GM18502 (cell line): ENCODE data around the gene NAGK.
"Not testable (repeated sequence)": the region's sequence is repeated elsewhere in the genome, so short reads cannot be mapped to it uniquely, and the experiment has no call there.

Experiments
- ATAC-seq: cut with Tn5 transposase; IDR thresholded peaks from one replicate; pipeline ENCODE4 v1.9.1; 2021; ENCODE audit warnings: mild to moderate bottlenecking; ENCODE audit not compliant: unreplicated experiment, poor library complexity

Gene NAGK

DNA sequence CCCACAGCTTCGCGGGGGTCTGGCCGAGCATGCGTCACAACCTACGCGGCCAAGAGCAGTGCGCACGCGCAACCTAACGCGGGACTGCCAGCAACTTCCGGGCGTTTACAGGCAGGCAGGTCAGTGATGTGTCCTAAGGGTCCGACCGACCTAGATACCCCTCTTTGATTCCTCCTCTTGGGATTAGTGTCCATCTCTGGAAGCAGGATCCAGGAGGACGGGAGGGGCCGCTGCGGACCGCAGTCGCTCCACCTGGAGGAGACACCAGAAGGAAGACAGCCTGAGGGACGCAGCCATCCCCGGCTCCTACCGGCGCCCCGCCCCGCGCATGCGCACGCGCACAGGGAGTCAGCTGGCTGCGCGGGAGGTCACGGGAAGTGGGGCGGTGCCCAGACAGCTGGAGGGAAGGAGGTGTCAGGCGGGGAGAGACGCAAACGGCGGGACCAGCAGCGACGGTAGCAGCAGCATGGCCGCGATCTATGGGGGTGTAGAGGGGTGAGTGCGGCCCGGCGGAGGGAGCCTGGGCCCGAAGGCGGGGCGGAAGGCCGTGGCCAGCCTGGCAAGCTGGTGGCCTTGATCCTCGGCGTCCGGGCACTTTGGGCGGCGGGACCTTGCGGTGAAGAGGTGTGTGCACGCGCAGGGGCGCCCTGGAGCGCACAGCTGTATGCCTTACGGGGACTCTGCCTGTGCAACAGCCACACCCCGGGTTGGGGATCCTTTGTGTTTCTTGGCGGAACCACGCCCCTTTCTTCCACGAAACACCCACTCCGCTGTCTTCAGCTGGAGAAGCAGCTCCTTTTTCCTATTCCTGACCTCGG, at the start of gene NAGK:
Gene NAGK, plus strand, starts transcription at position 431 of the 818 bp plus-strand sequence. Its CDS starts 36 bp downstream, at position 467.
- peak; percentile 48 for ATAC-seq

GRCh38 chr2:71019989-71020388, 48.5 kb upstream of the NAGK start:
- not testable (repeated sequence) for ATAC-seq

DNA sequence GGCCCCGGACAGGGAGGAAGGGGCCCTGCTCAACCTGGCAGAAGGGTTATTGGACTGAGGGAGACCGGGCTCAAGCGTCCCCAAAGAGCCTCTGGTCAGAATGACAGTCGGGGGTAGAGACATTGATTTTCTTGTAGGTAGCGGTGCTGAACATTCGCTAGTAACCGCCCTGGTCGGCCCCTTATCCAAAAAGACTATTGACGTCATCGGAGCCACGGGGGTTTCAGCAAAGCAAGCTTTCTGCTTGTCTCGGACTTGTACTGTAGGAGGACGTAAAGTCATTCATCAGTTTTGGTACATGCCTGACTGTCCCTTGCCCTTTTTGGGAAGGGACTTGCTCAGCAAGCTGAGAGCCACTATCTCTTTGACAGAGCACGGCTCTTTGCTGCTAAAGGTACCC, 47.1 kb upstream of the NAGK start:
- not testable (repeated sequence) for ATAC-seq

DNA sequence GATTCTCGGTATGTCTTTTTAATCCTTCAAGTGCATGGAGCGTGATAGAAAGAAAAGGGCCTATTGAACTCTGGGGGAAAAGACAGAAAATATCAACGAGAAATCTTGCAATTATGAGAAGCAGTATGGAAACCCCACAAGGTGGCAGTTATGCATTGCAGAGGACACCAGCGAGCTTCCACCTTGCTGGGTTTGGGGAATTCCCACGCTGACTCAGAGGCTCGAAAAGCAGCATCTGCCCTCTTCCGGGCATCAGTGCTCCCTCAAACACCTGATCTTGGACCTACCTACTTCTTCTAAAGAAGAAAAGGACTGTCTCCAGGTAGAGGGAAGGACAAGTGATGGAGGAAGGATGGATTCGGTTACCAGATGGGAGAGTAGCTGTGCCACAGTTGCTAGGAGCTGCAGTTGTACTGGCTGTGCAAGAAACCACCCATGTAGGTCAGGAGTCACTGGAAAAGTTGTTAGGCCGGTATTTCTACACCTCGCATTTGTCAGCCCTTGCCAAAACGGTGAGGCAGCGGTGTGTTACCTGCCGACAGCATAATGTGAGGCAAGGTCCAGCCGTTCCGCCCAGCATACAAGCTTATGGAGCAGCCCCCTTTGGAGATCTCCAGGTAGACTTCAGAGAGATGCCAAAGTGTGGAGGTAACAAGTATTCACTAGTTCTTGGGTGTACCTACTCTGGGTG, 44.8 kb upstream of the NAGK start:
- ATAC-seq: not testable (repeated sequence)

GRCh38 chr2:71036296-71036695, 32.2 kb upstream of the NAGK start:
- ATAC-seq: not testable (repeated sequence)

DNA sequence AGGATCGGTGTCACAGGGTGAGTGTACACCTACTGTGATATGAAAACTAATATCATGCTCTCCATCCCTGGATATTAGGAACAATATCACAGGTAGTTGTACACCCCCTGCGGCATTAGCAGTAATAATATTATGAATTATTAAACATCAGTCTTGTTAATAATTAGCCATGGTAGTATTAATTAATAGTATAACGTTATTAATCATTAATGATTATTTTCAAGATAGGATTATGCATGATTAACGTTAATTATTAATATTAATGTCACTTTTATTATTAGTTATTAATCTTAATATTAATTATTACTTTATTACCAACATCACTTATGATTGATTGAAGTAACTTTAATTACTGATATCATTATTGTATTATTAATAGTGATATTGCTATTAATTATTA, 26.2 kb upstream of the NAGK start:
- no peak for ATAC-seq

DNA sequence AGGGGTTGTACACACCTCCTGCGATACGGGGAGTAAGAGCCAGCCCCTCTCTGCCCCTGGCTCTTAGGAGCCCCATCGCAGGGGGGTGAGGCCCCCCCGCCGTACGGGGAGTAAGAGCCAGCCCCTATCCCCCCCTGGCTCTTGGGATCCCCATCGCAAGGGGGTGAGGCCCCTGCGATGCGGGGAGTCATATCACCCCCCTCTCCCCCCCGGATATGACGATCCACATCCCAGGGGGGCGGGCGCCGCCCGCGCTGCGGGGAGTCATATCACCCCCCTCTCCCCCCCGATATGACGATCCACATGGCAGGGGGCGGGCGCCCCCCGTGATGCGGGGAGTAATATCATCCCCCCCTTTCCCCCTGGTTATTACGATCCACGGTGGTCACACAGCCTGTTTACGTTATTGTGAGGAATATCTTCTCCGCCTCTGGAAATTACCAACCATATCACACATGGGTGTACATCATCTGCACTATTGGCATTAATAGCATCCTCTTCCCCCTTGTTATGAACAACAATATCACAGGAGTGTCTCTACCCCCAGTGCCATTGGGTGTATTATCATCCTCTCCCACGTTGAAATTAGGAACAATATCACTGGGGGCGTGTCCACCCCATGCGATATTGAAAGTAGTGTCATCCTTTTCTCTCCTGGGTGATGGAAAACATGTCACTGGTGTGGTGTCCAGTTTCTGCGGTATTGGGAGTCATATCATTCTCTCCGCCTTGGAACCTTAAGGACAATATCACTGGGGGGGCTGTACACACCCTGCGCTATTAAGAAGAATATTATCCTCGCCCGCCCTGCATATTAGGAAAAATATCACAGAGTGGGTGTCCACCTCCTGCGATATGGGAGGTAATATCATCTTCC, 24.7 kb upstream of the NAGK start:
- no peak for ATAC-seq

DNA sequence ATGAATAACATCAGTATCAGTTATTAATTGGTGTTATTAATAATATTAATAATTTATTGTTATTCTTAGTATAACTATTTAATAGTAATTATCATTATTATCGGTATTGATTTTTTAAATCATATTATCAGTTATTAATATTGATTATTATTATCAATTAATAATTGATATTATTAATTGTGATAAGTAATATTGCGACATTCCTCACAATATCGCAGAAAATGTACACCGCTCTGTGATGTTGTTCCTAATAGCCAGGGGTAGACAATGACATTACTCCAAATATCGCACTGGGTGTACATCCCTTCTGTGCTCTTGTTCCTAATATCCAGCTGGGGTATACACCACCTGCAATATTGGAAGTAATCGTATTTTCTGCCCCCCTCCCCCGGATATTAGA, 23.3 kb upstream of the NAGK start:
- ATAC-seq: no peak

- ATAC-seq: no peak
These were observed 22.4 kb upstream of the NAGK start for GRCh38 chr2:71045865-71046548.

DNA sequence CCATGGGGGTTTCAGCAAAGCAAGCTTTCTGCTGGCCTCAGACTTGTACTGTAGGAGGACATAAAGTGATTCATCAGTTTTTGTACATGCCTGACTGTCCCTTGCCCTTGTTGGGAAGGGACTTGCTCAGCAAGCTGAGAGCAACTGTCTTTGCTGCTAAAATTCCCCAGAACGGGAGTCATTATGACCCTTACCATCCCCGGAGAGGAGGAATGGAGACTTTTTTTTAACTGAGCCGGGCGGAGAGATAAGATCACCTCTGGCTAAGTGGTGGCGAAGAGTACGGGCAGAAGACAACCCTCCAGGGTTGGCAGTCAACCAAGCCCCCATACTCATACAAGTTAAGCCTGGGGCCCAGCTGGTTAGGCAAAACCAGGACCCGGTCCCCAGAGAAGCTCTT, 20.4 kb upstream of the NAGK start:
- no peak for ATAC-seq

DNA sequence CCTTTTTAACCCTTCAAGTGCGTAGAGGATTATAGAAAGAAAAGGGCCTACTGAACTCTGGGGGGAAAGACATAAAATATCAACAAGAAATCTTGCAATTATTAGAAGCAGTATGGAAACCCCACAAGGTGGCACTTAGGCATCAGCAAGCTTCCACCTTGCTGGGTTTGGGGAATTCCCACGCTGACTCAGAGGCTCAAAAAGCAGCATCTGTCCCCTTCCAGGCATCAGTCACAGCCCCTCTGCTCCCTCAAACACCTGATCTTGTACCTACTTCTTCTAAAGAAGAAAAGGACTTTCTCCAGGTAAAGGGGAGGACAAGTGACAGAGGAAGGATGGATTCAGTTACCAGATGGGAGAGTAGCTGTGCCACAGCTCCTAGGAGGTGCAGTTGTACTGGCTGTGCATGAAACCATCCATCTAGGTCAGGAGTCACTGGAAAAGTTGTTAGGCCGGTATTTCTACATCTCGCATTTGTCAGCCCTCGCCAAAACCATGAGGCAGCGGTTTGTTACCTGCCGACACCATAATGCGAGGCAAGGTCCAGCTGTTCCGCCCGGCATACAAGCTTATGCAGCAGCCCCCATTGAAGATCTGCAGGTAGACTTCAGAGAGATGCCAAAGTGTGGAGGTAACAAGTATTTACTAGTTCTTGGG, 18.6 kb upstream of the NAGK start:
- not testable (repeated sequence) for ATAC-seq

DNA sequence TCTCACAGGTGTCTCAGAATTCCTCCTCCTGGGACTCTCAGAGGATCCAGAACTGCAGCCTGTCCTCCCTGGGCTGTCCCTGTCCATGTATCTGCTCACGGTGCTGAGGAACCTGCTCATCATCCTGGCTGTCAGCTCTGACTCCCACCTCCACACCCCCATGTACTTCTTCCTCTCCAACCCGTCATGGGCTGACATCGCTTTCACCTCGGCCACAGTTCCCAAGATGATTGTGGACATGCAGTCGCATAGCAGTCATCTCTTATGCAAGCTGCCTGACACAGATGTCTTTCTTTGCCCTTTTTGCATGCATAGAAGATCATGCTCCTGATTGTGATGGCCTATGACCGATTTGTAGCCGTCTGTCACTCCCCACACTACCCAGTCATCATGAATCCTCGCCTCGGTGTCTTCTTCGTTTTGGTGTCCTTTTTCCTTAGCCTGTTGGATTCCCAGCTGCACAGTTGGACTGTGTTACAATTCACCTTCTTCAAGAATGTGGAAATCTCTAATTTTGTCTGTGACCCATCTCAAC, 13.2 kb upstream of the NAGK start:
- ATAC-seq: not testable (repeated sequence)

GRCh38 chr2:71060211-71060610, 8.2 kb upstream of the NAGK start:
- ATAC-seq: no peak

GRCh38 chr2:71060871-71061270, 7.6 kb upstream of the NAGK start:
- no peak for ATAC-seq

DNA sequence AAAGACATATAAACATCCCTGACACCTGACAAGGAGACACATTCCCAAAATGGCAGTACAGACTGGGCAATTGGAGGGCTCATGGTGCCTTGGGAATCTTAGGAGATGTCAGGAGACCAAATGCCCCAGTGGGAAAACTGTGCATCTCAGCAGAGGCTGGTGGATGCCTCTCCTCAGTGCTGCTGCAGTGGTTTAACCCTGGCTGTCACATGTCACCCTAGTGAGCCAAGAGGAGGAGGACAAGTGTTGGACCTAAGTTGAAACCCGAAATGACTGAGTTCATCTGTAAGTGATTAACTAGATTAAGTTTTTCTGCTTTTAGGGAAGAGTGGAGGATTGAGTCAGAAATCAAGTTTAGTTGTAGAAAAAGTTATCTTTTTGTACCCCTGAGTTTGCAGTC, 5.2 kb upstream of the NAGK start:
- no peak for ATAC-seq

GRCh38 chr2:71064110-71064611, 4.3 kb upstream of the NAGK start:
- ATAC-seq: no peak

- ATAC-seq: peak; percentile 31
These were observed 3.5 kb upstream of the NAGK start for GRCh38 chr2:71064754-71065621.

GRCh38 chr2:71066856-71067255, 1.6 kb upstream of the NAGK start:
- ATAC-seq: no peak
